ENCODE measurements around the gene FAM163B.

FAM163B gene

DNA sequence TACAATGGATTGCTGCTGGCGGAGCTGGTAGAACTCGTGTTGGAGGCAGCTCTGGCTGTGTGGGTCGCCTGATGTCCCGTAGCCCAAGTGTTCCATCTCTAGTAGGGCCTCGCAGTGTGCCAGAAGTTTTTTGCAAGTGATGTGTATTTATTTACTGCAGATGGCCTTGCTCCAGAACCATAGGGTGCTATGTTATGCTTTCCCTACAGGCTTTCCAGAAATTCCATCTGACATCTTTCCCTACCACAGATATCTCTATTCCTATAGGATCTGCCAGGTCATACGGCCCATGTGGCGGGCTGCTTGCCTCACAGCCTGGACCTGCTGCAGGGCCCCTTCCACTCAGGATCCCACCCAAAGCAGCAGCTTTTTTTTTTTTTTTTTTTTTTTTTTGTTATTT is 57.7 kb downstream of the FAM163B start:
- Histone ChIP-seq H3K9ac (ENCODE audit: low read depth in 1 of 2, low read length in 2 of 2) (no peak overlapping the region), H3K36me3 (ENCODE audit: control insufficient read depth in 2 of 2, insufficient read depth in 2 of 2, low read length in 2 of 2) (peaks cover 0 to 3% of the 10 kb centered on the region in 2 donors), H3K4me1 (ENCODE audit: control insufficient read depth in 2 of 2, insufficient read depth in 2 of 2, low read length in 2 of 2) (no peaks in the 10 kb centered on the region), H3K4me3 (ENCODE audit: low read length in 2 of 2) (no peak overlapping the region), H3K27ac (ENCODE audit: low read depth in 2 of 2, low read length in 2 of 2) (no peak overlapping the region), H3K9me3 (ENCODE audit: control insufficient read depth in 2 of 2, low read length in 2 of 2) (no peaks in the 10 kb centered on the region), H3K27me3 (ENCODE audit: control insufficient read depth in 2 of 2, insufficient read depth in 2 of 2, low read length in 2 of 2) (no peaks in the 10 kb centered on the region)

DNA sequence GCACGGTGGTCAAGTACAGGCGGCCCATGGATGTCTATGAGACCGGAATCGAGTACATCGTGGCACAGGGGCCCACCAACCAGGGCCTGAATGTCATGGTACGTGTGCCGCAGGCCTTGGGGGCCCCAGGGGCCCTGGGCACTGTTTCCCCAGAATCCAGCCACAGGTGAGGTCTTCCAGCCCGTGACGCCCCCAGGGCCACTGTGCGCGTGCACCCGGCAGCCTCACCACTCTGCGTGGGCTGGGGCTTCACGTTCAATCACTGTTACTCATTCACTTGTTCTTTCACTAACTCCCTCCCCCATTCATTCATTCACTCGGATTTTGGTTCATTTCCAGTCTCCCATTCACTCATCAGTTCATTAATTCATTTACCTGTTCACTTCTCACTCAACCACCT is 62.1 kb downstream of the FAM163B start:
- peaks cover 0 to 3% of the 10 kb centered on the region in 2 donors for H3K36me3 ChIP-seq (ENCODE audit: control insufficient read depth in 2 of 2, insufficient read depth in 2 of 2, low read length in 2 of 2)

DNA sequence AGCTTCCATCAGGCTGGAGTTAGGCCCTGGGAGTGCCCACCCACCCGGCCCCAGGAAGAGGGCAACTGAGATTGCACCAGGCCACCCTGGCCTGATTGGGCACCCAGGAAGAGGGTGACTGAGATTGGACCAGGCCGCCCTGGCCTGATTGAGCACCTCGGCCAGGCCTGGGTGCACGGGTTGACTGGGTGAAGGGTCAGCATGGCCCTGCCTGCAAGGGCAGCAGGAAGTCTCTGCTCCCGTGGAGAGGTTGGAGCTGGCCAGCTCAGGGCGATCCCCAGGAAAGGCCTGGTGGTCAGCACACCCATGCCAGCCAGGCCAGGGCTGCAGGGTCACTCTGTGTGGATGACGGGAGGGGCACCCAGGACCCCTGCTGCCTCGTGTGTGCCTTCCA is 62.9 kb downstream of the FAM163B start:
- Histone ChIP-seq H3K36me3 (ENCODE audit: control insufficient read depth in 2 of 2, insufficient read depth in 2 of 2, low read length in 2 of 2) (peaks cover 0 to 3% of the 10 kb centered on the region in 2 donors), H3K4me1 (ENCODE audit: control insufficient read depth in 2 of 2, insufficient read depth in 2 of 2, low read length in 2 of 2) (peaks cover 0 to 4% of the 10 kb centered on the region in 2 donors), H3K4me3 (ENCODE audit: low read length in 2 of 2) (no peak overlapping the region), H3K27ac (ENCODE audit: low read depth in 2 of 2, low read length in 2 of 2) (no peak overlapping the region), H3K27me3 (ENCODE audit: control insufficient read depth in 2 of 2, insufficient read depth in 2 of 2, low read length in 2 of 2) (no peaks in the 10 kb centered on the region), H3K9me3 (ENCODE audit: control insufficient read depth in 2 of 2, low read length in 2 of 2) (no peaks in the 10 kb centered on the region), H3K9ac (ENCODE audit: low read depth in 1 of 2, low read length in 2 of 2) (no peak overlapping the region)

More for the DNA sequence above, 62.1 kb downstream of the FAM163B start:
- Histone ChIP-seq H3K27ac (ENCODE audit: low read depth in 2 of 2, low read length in 2 of 2) (no peak overlapping the region), H3K4me1 (ENCODE audit: control insufficient read depth in 2 of 2, insufficient read depth in 2 of 2, low read length in 2 of 2) (peaks cover 0 to under 1% of the 10 kb centered on the region in 2 donors), H3K4me3 (ENCODE audit: low read length in 2 of 2) (no peak overlapping the region), H3K9ac (ENCODE audit: low read depth in 1 of 2, low read length in 2 of 2) (no peak overlapping the region), H3K9me3 (ENCODE audit: control insufficient read depth in 2 of 2, low read length in 2 of 2) (no peaks in the 10 kb centered on the region), H3K27me3 (ENCODE audit: control insufficient read depth in 2 of 2, insufficient read depth in 2 of 2, low read length in 2 of 2) (no peaks in the 10 kb centered on the region)

DNA sequence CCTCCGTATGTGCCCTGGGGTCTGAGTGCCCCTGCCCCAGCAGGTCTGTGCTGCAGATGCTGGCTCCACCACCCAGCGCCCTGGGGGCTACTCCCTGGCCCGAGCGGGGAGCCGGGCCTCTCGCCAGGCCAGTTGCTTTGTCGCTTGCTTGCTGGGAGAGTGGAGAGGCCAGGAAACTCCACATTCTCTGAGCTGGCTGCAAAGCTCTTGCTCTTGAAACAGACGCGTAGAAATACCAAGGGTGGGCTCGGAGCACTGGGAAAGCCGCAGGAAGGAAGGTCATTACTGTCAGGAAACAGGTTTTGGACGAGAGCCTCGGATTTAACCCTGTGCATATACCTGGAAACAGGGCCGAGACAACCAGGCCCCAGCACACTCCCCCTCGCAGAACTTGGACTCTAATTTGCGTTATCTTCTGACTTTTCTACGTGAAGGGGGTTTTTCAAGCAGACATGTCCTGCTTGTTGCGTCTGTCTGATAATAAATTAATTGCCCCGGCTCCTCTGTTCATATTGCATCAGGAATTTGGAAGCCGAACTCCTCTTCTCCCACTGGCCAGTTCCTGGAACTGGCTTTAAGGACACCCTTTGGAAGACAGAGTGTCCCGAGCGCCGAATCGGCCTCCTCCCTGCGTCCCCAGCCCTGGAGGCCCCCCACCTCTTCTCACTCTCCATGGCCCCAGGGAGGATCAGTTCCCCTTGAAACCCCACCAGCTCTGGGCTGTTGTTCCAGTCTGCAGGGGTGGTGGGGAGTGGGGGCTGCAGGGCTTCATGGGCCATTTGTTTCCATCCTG is 63.5 kb downstream of the FAM163B start:
- H3K9ac ChIP-seq (ENCODE audit: low read depth in 1 of 2, low read length in 2 of 2) = no peak overlapping the region
- H3K36me3 ChIP-seq (ENCODE audit: control insufficient read depth in 2 of 2, insufficient read depth in 2 of 2, low read length in 2 of 2) = peaks cover 0 to 3% of the 10 kb centered on the region in 2 donors
- H3K4me3 ChIP-seq (ENCODE audit: low read length in 2 of 2) = no peak overlapping the region
- H3K27me3 ChIP-seq (ENCODE audit: control insufficient read depth in 2 of 2, insufficient read depth in 2 of 2, low read length in 2 of 2) = no peaks in the 10 kb centered on the region
- no peaks in the 10 kb centered on the region for H3K9me3 ChIP-seq (ENCODE audit: control insufficient read depth in 2 of 2, low read length in 2 of 2)
- peaks cover 0 to 4% of the 10 kb centered on the region in 2 donors for H3K4me1 ChIP-seq (ENCODE audit: control insufficient read depth in 2 of 2, insufficient read depth in 2 of 2, low read length in 2 of 2)
- H3K27ac ChIP-seq (ENCODE audit: low read depth in 2 of 2, low read length in 2 of 2) = no peak overlapping the region

DNA sequence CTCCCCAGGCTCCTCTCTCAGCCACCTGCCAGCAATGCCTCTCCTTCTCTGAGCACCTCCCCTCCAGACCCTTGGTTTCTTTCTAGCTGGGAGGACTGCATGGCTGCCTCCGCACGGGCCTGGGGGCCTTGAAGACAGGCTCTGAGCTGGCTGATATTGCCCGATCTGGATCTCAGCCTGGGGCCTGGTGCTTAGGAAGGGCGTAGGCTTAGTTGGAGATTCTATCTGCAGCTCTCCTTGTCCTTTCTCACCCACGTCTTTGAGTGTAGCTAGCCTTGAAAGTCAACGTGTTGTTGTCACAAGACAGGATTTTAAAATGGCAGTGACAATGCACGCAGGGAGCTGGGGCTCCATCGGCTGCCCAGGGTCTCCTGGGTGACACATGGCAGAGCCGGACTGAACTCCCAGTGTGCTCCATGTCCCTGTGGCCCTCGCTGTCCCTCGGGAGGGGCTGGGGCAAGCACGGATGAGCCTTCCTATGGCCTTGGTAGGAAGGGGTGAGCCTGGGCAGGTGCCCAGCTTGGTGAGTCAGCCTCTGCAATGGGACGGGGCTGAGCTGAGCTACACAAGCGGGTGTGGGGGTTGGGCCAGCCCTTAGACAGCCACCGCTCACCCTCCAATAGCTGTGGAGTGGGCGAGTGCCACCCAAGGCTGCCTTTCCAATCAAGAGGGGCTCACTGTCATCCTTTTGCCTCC is 65.3 kb downstream of the FAM163B start:
- Histone ChIP-seq H3K27me3 (ENCODE audit: control insufficient read depth in 2 of 2, insufficient read depth in 2 of 2, low read length in 2 of 2) (no peaks in the 10 kb centered on the region), H3K4me3 (ENCODE audit: low read length in 2 of 2) (no peak overlapping the region), H3K36me3 (ENCODE audit: control insufficient read depth in 2 of 2, insufficient read depth in 2 of 2, low read length in 2 of 2) (peaks cover 0 to 3% of the 10 kb centered on the region in 2 donors), H3K27ac (ENCODE audit: low read depth in 2 of 2, low read length in 2 of 2) (no peak overlapping the region), H3K9me3 (ENCODE audit: control insufficient read depth in 2 of 2, low read length in 2 of 2) (no peaks in the 10 kb centered on the region), H3K9ac (ENCODE audit: low read depth in 1 of 2, low read length in 2 of 2) (no peak overlapping the region), H3K4me1 (ENCODE audit: control insufficient read depth in 2 of 2, insufficient read depth in 2 of 2, low read length in 2 of 2) (peaks cover 9 to 16% of the 10 kb centered on the region in 2 donors)

DNA sequence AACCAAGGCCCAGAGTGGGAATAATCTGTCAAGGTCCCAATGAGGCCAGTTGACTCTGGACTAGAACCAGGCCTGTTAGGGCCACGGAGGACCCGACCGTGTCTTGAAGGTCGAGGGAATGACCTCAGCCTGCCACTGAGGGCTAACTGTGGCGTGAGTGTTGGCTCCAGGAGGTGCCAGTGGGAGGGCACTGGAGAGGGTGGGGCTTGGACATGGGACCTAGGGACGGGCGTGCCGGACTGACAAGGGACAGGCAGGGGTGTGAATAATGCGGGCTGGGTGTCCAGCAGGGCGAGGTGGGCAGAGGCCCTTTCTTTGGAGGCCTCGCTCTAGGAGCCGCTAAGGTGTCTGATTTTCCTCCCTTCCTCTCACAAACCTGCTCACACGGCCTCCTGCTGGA is 67.2 kb downstream of the FAM163B start:
- no peaks in the 10 kb centered on the region for H3K9me3 ChIP-seq (ENCODE audit: control insufficient read depth in 2 of 2, low read length in 2 of 2)
- H3K27ac ChIP-seq (ENCODE audit: low read depth in 2 of 2, low read length in 2 of 2) = no peak overlapping the region
- H3K4me3 ChIP-seq (ENCODE audit: low read length in 2 of 2) = no peak overlapping the region
- no peaks in the 10 kb centered on the region for H3K27me3 ChIP-seq (ENCODE audit: control insufficient read depth in 2 of 2, insufficient read depth in 2 of 2, low read length in 2 of 2)
- H3K36me3 ChIP-seq (ENCODE audit: control insufficient read depth in 2 of 2, insufficient read depth in 2 of 2, low read length in 2 of 2) = no peaks in the 10 kb centered on the region
- H3K9ac ChIP-seq (ENCODE audit: low read depth in 1 of 2, low read length in 2 of 2) = no peak overlapping the region
- peaks cover 9 to 17% of the 10 kb centered on the region in 2 donors for H3K4me1 ChIP-seq (ENCODE audit: control insufficient read depth in 2 of 2, insufficient read depth in 2 of 2, low read length in 2 of 2)

DNA sequence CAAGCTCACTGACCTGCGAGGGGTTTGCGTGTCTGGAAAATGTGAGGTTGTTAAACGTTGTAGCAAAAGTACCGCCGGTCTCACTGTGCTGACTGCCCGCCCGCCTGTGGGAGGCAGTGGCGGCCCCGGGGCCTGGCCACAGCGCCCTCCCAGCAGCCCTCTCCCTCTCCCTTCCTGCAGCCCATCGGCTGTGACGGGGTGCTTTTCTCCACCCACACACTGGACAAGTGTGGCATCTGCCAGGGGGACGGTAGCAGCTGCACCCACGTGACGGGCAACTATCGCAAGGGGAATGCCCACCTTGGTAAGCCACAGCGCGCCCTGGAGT is 68.5 kb downstream of the FAM163B start:
- H3K27ac ChIP-seq (ENCODE audit: low read depth in 2 of 2, low read length in 2 of 2) = no peak overlapping the region
- no peak overlapping the region for H3K9ac ChIP-seq (ENCODE audit: low read depth in 1 of 2, low read length in 2 of 2)
- peaks cover 9 to 17% of the 10 kb centered on the region in 2 donors for H3K4me1 ChIP-seq (ENCODE audit: control insufficient read depth in 2 of 2, insufficient read depth in 2 of 2, low read length in 2 of 2)
- no peaks in the 10 kb centered on the region for H3K9me3 ChIP-seq (ENCODE audit: control insufficient read depth in 2 of 2, low read length in 2 of 2)
- peaks cover 0 to 3% of the 10 kb centered on the region in 2 donors for H3K27me3 ChIP-seq (ENCODE audit: control insufficient read depth in 2 of 2, insufficient read depth in 2 of 2, low read length in 2 of 2)
- H3K36me3 ChIP-seq (ENCODE audit: control insufficient read depth in 2 of 2, insufficient read depth in 2 of 2, low read length in 2 of 2) = no peaks in the 10 kb centered on the region
- no peak overlapping the region for H3K4me3 ChIP-seq (ENCODE audit: low read length in 2 of 2)

DNA sequence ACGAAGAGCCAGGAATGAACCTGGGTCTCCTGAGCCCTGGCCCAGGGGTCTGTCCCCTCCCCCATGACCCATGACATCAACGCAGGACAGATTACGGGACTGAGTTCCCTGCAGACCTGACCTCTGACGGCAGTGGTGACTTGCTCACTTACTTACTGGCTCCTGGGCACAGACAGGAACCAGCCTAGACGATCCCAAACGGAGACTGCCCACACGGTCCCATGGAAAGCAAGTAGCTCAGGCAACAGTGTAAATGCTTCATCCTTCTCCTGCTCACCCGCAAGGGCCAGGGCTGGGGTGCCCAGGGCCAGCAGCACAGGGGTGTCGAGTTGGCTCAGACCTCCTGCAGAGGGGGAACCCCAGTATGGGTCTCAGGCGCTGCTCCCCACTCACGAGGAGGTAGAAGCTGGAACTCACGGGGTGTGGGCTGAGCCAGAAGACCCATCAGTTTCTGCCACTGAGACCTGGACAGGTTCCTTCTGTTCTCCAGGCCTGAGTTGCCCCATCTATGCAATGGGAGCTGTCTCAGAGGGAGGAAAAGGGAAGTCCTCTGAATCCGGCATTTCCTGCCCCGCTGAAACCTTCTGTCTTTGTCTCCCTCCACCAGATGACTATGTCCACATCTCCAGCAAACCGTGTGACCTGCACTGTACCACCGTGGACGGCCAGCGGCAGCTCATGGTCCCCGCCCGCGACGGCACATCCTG is 69.0 kb downstream of the FAM163B start:
- no peak overlapping the region for H3K27ac ChIP-seq (ENCODE audit: low read depth in 2 of 2, low read length in 2 of 2)
- no peaks in the 10 kb centered on the region for H3K9me3 ChIP-seq (ENCODE audit: control insufficient read depth in 2 of 2, low read length in 2 of 2)
- peak overlapping the region; percentile 14 to 31 for H3K4me3 ChIP-seq (ENCODE audit: low read length in 2 of 2)
- peaks cover 9 to 17% of the 10 kb centered on the region in 2 donors for H3K4me1 ChIP-seq (ENCODE audit: control insufficient read depth in 2 of 2, insufficient read depth in 2 of 2, low read length in 2 of 2)
- peaks cover 0 to 6% of the 10 kb centered on the region in 2 donors for H3K27me3 ChIP-seq (ENCODE audit: control insufficient read depth in 2 of 2, insufficient read depth in 2 of 2, low read length in 2 of 2)
- no peaks in the 10 kb centered on the region for H3K36me3 ChIP-seq (ENCODE audit: control insufficient read depth in 2 of 2, insufficient read depth in 2 of 2, low read length in 2 of 2)
- peak overlapping the region in 1 of 2 donors; percentile 37 for H3K9ac ChIP-seq (ENCODE audit: low read depth in 1 of 2, low read length in 2 of 2)

DNA sequence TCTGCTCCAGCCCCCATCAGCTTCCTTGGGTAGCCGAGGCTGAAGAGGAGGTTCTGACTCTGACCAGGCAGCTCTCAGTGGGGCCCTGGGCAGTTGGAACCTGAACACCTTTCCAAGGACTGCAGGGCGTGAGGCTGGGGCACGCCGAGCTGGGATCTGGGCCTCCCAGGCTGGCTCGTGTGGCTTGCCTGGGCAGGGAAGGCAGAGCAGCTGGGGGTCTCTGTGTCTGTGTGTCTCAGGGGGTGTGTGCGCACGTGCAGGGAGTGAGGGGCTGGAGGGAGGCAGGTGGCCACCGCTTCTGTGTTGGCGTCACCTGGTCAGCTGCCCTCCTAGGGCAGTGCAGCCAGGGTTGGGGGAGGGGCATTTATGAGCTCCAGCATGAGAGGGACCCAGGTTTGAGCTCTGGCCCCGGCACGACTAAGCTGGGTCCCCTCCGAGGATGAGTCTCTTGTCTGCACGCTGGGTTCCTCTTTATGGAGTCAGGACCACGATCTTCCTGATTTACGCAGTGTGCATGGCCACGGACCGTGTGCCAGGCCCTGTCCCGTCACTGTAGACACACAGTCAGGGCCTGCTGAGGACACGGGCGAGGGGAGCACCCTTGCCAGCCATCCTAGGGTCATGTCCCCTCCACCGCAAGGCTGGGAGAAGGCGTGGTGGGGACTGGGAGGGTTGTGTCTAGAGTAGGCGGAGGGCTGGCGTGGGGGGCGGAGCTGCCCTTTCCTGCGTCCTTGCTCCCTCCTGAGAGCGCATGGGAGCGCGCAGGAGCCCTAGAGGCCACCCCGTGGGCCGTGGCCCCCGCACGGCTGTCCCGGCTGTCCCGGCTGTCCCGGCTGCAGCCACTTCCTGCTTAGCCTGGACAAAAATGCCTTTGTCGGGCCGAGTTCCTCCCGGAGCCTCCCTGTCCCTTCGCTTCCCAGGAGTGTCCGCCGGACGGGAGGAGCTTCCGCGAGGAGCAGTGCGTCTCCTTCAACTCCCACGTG is 70.0 kb downstream of the FAM163B start:
- Histone ChIP-seq H3K36me3 (ENCODE audit: control insufficient read depth in 2 of 2, insufficient read depth in 2 of 2, low read length in 2 of 2) (no peaks in the 10 kb centered on the region), H3K9ac (ENCODE audit: low read depth in 1 of 2, low read length in 2 of 2) (peak overlapping the region in 1 of 2 donors; percentile 37), H3K4me3 (ENCODE audit: low read length in 2 of 2) (peak overlapping the region; percentile 47 to 54), H3K27me3 (ENCODE audit: control insufficient read depth in 2 of 2, insufficient read depth in 2 of 2, low read length in 2 of 2) (peaks cover 0 to 9% of the 10 kb centered on the region in 2 donors), H3K9me3 (ENCODE audit: control insufficient read depth in 2 of 2, low read length in 2 of 2) (no peaks in the 10 kb centered on the region), H3K4me1 (ENCODE audit: control insufficient read depth in 2 of 2, insufficient read depth in 2 of 2, low read length in 2 of 2) (peaks cover 9 to 19% of the 10 kb centered on the region in 2 donors), H3K27ac (ENCODE audit: low read depth in 2 of 2, low read length in 2 of 2) (peak overlapping the region in 1 of 2 donors; percentile 38)
